ENCODE results near the gene HCN2. TPM values are rescaled to one million over a fixed set of nuclear protein-coding genes. Genes with fewer than 3 reads are reported as not detected.

Gene HCN2
- total and polyA plus RNA-seq, 10 donors, result 0.09 to 1.1 (median 0.31) TPM; not detected in 2

- H3K27ac ChIP-seq, result peak overlapping the region; percentile 61 to 89 (median 86)
- H3K9me3 ChIP-seq, result no peaks in the 10 kb centered on the region
- H3K36me3 ChIP-seq, result no peaks in the 10 kb centered on the region
- 6 to 40% (median 33%) methylated on average over 9 to 38 of the region's 38 CpGs for WGBS, 5 donors
- peaks cover 0 to 13% (median 0%) of the 10 kb centered on the region in 7 donors for H3K27me3 ChIP-seq (replicated peaks in 1 of 7)
- intact Hi-C loops (cut with DNase I; ENCODE audit: low total_unique reads), result no loop called here
- DNase-seq, result peak; percentile 84
- peaks cover 22 to 37% (median 34%) of the 10 kb centered on the region in 6 donors for H3K4me1 ChIP-seq
- TF ChIP-seq, protein P1, sequence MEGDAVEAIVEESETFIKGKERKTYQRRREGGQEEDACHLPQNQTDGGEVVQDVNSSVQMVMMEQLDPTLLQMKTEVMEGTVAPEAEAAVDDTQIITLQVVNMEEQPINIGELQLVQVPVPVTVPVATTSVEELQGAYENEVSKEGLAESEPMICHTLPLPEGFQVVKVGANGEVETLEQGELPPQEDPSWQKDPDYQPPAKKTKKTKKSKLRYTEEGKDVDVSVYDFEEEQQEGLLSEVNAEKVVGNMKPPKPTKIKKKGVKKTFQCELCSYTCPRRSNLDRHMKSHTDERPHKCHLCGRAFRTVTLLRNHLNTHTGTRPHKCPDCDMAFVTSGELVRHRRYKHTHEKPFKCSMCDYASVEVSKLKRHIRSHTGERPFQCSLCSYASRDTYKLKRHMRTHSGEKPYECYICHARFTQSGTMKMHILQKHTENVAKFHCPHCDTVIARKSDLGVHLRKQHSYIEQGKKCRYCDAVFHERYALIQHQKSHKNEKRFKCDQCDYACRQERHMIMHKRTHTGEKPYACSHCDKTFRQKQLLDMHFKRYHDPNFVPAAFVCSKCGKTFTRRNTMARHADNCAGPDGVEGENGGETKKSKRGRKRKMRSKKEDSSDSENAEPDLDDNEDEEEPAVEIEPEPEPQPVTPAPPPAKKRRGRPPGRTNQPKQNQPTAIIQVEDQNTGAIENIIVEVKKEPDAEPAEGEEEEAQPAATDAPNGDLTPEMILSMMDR (IDR thresholded peaks at IDR 0.05 in 8 of 11, conservative IDR thresholded peaks at IDR 0.05 in 3 of 11), result peak in 1 of 11 experiments; percentile 8
- TF ChIP-seq POLR2A (IDR thresholded peaks at IDR 0.05) (no peak), POLR2AphosphoS5 (IDR thresholded peaks at IDR 0.05) (peak in 1 of 3 donors; percentile 42)
- H3K4me3 ChIP-seq, result peak overlapping the region; percentile 19 to 71 (median 38)
Measured at GRCh38 chr19:610071-610800, 20.6 kb downstream of the HCN2 start.

DNA sequence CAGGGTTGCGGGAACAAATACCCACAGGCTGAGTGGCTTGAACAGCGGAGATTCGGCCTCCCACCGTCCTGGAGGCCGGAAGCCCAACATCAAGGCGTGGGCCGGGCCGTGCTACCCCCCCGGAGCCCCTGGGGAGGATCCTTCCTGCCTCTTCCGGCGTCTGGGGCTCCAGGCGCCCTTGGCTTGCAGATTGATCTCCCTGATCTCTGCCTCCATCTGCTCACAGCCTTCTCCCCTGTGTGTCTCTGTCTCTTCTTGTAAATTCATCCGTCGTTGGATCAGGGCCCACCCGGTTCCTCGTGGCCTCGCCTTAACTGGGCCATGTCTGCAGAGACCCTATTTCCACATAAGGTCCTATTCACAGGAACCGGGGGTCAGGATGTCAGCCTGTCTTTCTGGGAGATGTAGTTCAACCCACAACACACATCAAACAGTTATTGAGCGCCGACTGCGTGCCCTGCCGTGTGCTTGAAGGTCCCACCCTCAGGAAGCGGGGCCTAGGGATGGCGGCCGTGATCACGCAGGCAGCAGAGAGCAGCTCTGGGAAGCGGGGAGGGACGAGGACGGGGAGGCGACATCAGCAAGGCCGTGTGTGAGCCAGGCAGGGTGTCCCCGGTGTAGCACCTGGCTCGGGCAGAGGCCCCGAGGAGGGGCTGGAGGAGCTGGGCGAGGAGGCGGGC, 21.3 kb downstream of the HCN2 start:
- H3K4me3 ChIP-seq, result peak overlapping the region; percentile 19 to 71 (median 38)
- TF ChIP-seq, protein P1 (IDR thresholded peaks at IDR 0.05 in 8 of 11, conservative IDR thresholded peaks at IDR 0.05 in 3 of 11), result no peak
- TF ChIP-seq POLR2AphosphoS5 (IDR thresholded peaks at IDR 0.05), result peak; percentile 57 to 84 (median 75)
- WGBS, 5 donors, result 17 to 36% (median 23%) methylated on average over 35 to 36 of the region's 36 CpGs
- H3K27me3 ChIP-seq (replicated peaks in 1 of 7), result peaks cover 0 to 18% (median 0%) of the 10 kb centered on the region in 7 donors
- peaks cover 22 to 42% (median 38%) of the 10 kb centered on the region in 6 donors for H3K4me1 ChIP-seq
- intact Hi-C loops (cut with DNase I; ENCODE audit: low total_unique reads), result no loop called here
- H3K36me3 ChIP-seq, result no peaks in the 10 kb centered on the region
- peak overlapping the region; percentile 61 to 89 (median 86) for H3K27ac ChIP-seq
- no peaks in the 10 kb centered on the region for H3K9me3 ChIP-seq
- DNase-seq, result peak; percentile 90

DNA sequence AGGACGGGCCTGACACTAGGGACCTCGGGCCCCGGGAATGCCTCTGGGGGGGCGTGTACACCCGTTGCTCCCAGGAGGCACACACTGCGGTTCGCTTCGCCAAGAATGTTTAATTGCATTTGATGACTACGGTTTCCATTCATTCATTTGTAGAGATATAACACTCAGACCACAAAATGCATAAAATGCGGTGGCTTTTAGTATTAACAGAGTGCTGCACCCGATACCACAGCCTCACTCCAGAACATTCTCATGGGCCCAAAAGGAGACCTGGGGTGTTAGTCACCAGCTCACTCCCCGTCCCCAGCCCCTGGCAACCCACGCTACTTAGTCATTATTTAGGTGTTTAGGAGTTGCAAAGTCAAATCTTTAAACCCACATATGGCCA, 21.8 kb downstream of the HCN2 start:
- H3K4me3 ChIP-seq, result peak overlapping the region in 3 of 8 donors; percentile 40 to 71 (median 48)
- no peaks in the 10 kb centered on the region for H3K36me3 ChIP-seq
- intact Hi-C loops (cut with DNase I; ENCODE audit: low total_unique reads), result no loop called here
- no peaks in the 10 kb centered on the region for H3K9me3 ChIP-seq
- H3K27me3 ChIP-seq (replicated peaks in 1 of 7), result peaks cover 0 to 22% (median 0%) of the 10 kb centered on the region in 7 donors
- 43 to 59% (median 55%) methylated on average over 13 of the region's 13 CpGs for WGBS, 5 donors
- peaks cover 22 to 45% (median 39%) of the 10 kb centered on the region in 6 donors for H3K4me1 ChIP-seq
- DNase-seq, result no peak
- H3K27ac ChIP-seq, result peak overlapping the region; percentile 61 to 89 (median 86)
- TF ChIP-seq, protein P1 (IDR thresholded peaks at IDR 0.05 in 8 of 11, conservative IDR thresholded peaks at IDR 0.05 in 3 of 11), result no peak
- TF ChIP-seq POLR2A (IDR thresholded peaks at IDR 0.05) (no peak), POLR2AphosphoS5 (IDR thresholded peaks at IDR 0.05) (no peak)

DNA sequence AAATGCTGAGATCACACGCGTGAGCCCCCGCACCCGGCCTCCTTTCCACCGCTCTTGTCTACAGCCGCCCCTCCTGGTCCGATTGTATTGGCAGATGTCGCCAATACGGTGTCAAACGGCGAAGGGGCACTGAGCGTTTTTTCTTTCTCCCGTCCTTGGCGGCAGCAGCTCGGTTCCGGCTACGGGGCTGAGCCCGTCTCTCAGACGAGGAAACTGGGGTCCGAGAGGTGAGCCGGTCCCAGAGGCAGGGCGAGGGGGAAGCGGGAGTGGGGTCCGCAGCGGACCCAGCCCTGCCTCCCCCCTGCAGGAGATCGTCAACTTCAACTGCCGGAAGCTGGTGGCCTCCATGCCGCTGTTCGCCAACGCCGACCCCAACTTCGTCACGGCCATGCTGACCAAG, 23.3 kb downstream of the HCN2 start:
- intact Hi-C loops (cut with DNase I; ENCODE audit: low total_unique reads), result no loop called here
- no peaks in the 10 kb centered on the region for H3K9me3 ChIP-seq
- 68 to 92% (median 88%) methylated on average over 26 to 33 of the region's 33 CpGs for WGBS, 5 donors
- peaks cover 0 to 27% (median 0%) of the 10 kb centered on the region in 7 donors for H3K27me3 ChIP-seq (replicated peaks in 1 of 7)
- H3K27ac ChIP-seq, result no peak overlapping the region
- no peak for DNase-seq
- H3K36me3 ChIP-seq, result peaks cover 0 to 14% (median 11%) of the 10 kb centered on the region in 6 donors
- TF ChIP-seq POLR2AphosphoS5 (IDR thresholded peaks at IDR 0.05) (no peak), POLR2A (IDR thresholded peaks at IDR 0.05) (no peak)
- TF ChIP-seq, protein P1 (IDR thresholded peaks at IDR 0.05 in 8 of 11, conservative IDR thresholded peaks at IDR 0.05 in 3 of 11), result no peak
- no peak overlapping the region for H3K4me3 ChIP-seq
- H3K4me1 ChIP-seq, result peaks cover 22 to 51% (median 39%) of the 10 kb centered on the region in 6 donors
